Measurements from ENCODE around the gene ERC2. TPM values are rescaled to one million over a fixed set of nuclear protein-coding genes. Genes with fewer than 3 reads are reported as not detected.

ERC2 gene
- total RNA-seq, 1 donor from 2014 or later: 0.11 TPM

DNA sequence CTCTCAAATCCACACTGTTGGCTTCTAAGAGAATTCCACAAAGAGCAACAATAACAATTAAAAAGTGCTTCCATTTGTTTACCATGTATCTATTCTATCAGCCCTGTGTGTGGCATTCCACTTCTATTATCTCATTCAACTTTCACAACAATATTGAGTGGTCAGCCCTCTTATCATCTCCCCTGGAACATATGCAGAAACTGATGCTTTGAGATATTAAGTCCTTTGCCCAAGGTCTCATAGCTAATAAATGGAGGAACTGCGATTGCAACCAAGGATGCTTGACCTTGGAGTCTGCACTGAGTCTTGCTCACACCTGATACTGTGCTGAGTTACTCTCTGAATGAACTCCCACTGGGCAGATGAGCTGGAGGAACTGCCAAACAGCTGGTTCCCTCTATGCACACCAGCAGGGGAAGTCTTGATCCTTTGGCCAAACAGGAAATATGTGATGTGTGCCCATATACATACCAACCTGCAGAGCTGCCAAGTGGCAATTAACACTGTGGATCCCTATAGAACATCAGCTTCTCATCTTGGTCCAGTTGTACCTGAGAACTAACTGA, 836.4 kb downstream of the ERC2 start:
- H3K27ac ChIP-seq: no peak overlapping the region
- intact Hi-C loops (cut with DNase I): no loop called here
- H3K4me3 ChIP-seq: no peak overlapping the region
- no peaks in the 10 kb centered on the region for H3K36me3 ChIP-seq
- H3K9me3 ChIP-seq: no peaks in the 10 kb centered on the region
- no peaks in the 10 kb centered on the region for H3K4me1 ChIP-seq
- DNase-seq (ENCODE audit: low spot score in 2 of 2): no peak
- H3K27me3 ChIP-seq: no peaks in the 10 kb centered on the region
- TF ChIP-seq, protein P1, sequence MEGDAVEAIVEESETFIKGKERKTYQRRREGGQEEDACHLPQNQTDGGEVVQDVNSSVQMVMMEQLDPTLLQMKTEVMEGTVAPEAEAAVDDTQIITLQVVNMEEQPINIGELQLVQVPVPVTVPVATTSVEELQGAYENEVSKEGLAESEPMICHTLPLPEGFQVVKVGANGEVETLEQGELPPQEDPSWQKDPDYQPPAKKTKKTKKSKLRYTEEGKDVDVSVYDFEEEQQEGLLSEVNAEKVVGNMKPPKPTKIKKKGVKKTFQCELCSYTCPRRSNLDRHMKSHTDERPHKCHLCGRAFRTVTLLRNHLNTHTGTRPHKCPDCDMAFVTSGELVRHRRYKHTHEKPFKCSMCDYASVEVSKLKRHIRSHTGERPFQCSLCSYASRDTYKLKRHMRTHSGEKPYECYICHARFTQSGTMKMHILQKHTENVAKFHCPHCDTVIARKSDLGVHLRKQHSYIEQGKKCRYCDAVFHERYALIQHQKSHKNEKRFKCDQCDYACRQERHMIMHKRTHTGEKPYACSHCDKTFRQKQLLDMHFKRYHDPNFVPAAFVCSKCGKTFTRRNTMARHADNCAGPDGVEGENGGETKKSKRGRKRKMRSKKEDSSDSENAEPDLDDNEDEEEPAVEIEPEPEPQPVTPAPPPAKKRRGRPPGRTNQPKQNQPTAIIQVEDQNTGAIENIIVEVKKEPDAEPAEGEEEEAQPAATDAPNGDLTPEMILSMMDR (IDR thresholded peaks at IDR 0.05): no peak

DNA sequence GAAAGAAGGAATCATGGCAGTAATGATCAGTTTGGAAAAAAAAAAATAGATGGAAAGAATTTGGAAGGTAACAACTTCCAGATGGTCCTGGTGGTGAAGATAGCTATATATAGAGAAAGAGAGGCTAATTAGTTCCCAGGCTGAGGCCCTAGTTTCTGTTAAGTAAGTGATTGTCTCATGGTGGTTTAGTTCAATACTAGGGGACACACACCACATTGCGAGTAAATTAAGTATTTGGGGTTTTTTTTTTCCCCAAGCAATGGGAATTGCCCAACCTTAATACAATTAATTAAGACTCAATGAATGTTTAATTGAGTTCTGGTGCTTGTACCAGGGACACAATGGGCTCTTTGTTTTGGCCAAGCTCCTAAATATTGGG, 837.4 kb downstream of the ERC2 start:
- no peak overlapping the region for H3K27ac ChIP-seq

DNA sequence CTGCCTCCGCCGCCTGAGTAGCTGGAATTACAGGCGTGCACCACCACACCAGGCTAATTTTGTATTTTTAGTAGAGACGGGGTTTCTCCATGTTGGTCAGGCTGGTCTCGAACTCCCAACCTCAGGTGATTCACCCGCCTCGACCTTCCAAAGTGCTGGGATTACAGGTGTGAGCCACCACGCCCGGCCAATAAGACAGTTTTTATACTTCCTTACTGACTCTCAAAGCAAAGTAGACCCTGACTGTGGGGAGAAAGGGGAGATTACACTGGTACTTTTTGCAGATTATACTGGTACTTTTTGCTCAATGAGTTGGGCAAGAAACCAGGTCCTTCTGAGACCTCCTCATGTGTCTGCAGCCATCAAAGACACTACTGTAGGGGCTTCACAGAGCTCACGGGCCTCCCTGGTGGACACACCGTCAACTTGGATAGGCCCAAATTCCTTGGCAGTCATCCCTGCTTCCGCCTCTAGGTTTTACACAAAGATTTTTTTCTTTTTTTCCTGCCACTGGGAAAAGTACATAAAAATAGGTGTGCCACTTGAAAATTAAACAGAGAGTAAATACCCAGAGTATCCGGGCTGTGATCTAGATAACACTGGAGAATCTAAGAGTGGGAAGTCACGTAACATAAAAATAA, 837.9 kb downstream of the ERC2 start:
- H3K4me3 ChIP-seq: no peak overlapping the region
- intact Hi-C loops (cut with DNase I): no loop called here
- H3K9me3 ChIP-seq: no peaks in the 10 kb centered on the region
- H3K4me1 ChIP-seq: no peaks in the 10 kb centered on the region
- TF ChIP-seq, protein P1 (IDR thresholded peaks at IDR 0.05): no peak
- H3K36me3 ChIP-seq: no peaks in the 10 kb centered on the region
- H3K27ac ChIP-seq: no peak overlapping the region
- DNase-seq (ENCODE audit: low spot score in 2 of 2): no peak
- no peaks in the 10 kb centered on the region for H3K27me3 ChIP-seq

More for the DNA sequence above, 837.4 kb downstream of the ERC2 start:
- Histone ChIP-seq H3K27me3 (no peaks in the 10 kb centered on the region), H3K36me3 (no peaks in the 10 kb centered on the region), H3K9me3 (no peaks in the 10 kb centered on the region), H3K4me1 (no peaks in the 10 kb centered on the region), H3K4me3 (no peak overlapping the region)
- no peak for DNase-seq (ENCODE audit: low spot score in 2 of 2)
- intact Hi-C loops (cut with DNase I): no loop called here
- TF ChIP-seq, protein P1 (IDR thresholded peaks at IDR 0.05): no peak

DNA sequence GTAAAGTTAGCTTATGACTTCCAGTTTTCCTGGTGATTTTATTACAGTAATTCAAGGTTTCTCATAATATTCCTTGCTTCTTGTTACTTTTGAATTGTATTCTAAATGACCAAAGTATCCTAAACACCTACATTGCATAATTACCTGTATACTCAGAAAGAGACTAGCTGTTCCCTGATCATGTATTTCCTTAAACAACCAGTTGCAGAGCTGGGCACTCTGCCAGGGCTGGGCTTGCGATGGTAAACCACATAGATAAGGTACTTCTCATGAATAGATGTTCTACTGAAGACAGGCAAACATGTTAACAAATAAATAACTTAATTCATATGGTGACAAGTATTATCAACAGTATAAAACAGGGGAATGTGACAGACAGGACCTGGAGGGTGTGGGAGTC, 838.8 kb downstream of the ERC2 start:
- Histone ChIP-seq H3K4me3 (no peak overlapping the region), H3K27me3 (no peaks in the 10 kb centered on the region), H3K36me3 (no peaks in the 10 kb centered on the region), H3K27ac (no peak overlapping the region), H3K9me3 (no peaks in the 10 kb centered on the region), H3K4me1 (no peaks in the 10 kb centered on the region)
- intact Hi-C loops (cut with DNase I): no loop called here
- DNase-seq (ENCODE audit: low spot score in 2 of 2): no peak
- TF ChIP-seq, protein P1 (IDR thresholded peaks at IDR 0.05): no peak

DNA sequence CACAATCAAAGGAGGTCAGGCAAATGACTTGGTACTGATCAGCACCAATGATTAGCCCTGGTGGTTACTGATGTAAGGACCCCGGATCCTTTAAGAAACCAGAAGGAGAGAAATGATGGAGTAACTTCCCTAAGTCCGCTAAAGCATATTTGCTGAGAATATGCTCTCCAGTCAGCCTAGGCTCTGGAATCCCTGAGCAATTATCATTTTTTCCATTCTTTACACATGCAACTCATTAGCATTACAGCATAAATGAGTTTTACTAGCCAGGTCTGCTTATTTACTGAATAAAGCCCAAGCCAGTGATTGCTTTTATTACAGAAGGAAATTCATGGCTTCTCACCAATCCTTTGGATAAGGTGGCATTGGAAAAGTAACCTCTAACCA, 842.0 kb downstream of the ERC2 start:
- Histone ChIP-seq H3K4me3 (no peak overlapping the region), H3K27ac (no peak overlapping the region), H3K27me3 (no peaks in the 10 kb centered on the region), H3K36me3 (no peaks in the 10 kb centered on the region), H3K4me1 (no peaks in the 10 kb centered on the region), H3K9me3 (no peaks in the 10 kb centered on the region)
- TF ChIP-seq, protein P1 (IDR thresholded peaks at IDR 0.05): no peak
- no peak for DNase-seq (ENCODE audit: low spot score in 2 of 2)
- intact Hi-C loops (cut with DNase I): no loop called here
